Measurements from ENCODE around the gene SYCE3.
"Not testable (repeated sequence)": the region's sequence is repeated elsewhere in the genome, so short reads cannot be mapped to it uniquely, and the experiment has no call there.

The SYCE3 gene

GRCh38 chr22:50522806-50523438, 39.8 kb downstream of the SYCE3 start:
- ChIA-PET CTCF (no interaction called here), POLR2A (ENCODE audit: low non-redundant PET) (no interaction called here)
- DNase-seq (ENCODE audit: low spot score) = no peak
- H3K27ac ChIP-seq = peak overlapping the region; percentile 97
- no peak for TF ChIP-seq CTCF (conservative IDR thresholded peaks at IDR 0.05; ENCODE audit: low read depth)

- peak overlapping the region; percentile 97 for H3K27ac ChIP-seq
- ChIA-PET POLR2A (ENCODE audit: low non-redundant PET) (no interaction called here), CTCF (no interaction called here)
- DNase-seq (ENCODE audit: low spot score) = no peak
- TF ChIP-seq CTCF (conservative IDR thresholded peaks at IDR 0.05; ENCODE audit: low read depth) = no peak
Observed at GRCh38 chr22:50522208-50522805, 40.4 kb downstream of the SYCE3 start.

DNA sequence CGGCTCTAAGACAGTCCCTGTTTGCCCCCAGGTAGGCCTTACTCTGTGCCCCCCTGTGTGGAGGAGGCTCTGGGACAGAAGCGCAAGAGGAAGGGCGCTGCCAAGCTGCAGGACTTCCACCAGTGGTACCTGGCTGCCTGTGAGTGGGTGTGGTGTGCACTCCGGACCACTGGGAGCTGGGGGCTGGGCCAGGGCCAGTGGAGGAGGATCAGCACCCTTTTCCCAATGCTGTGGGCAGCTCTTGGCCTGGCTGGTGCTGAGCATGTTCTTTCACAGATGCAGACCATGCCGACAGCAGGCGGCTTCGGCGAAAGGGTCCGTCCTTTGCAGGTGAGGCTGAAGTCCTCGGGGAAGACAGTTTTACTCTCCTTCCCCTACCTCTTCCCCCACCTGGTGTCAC, 41.0 kb downstream of the SYCE3 start:
- ChIA-PET POLR2A (ENCODE audit: low non-redundant PET) (no interaction called here), CTCF (no interaction called here)
- no peak for TF ChIP-seq CTCF (conservative IDR thresholded peaks at IDR 0.05; ENCODE audit: low read depth)

DNA sequence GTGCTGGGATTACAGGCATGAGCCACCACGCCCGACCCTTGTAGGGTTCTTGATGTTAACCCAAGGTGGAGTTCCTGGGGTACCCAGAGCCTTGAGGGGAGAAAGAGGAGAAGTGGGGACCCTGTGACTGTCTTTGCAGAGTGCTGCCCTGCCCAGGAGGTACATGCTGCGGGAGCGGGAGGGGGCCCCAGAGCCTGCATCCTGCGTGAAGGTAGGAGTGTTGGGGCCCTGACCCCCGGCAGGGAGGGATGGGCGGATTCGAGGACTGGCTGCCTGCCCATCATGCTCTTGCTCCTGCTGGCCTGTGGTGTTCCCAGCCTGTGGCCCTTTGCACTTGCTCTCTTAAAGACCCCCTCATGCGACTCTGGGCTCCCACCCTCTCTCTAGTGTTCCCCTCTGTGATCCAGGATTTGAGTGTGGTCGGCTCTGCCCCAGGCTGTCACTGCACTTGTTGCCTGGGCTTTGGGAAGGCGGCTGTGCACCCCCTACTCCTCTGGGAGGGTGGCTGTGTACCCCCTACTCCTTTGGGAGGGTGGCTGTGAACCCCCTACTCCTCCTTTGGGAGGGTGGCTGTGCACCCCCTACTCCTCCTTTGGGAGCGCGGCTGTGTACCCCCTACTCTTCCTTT, 41.8 kb downstream of the SYCE3 start:
- no peak overlapping the region for H3K27ac ChIP-seq
- ChIA-PET POLR2A (ENCODE audit: low non-redundant PET) (no interaction called here), CTCF (no interaction called here)
- no peak for TF ChIP-seq CTCF (conservative IDR thresholded peaks at IDR 0.05; ENCODE audit: low read depth)
- no peak for DNase-seq (ENCODE audit: low spot score)

More for the DNA sequence above, 41.0 kb downstream of the SYCE3 start:
- peak overlapping the region; percentile 97; the same call in 1 of the 2 replicates for H3K27ac ChIP-seq
- no peak for DNase-seq (ENCODE audit: low spot score)

DNA sequence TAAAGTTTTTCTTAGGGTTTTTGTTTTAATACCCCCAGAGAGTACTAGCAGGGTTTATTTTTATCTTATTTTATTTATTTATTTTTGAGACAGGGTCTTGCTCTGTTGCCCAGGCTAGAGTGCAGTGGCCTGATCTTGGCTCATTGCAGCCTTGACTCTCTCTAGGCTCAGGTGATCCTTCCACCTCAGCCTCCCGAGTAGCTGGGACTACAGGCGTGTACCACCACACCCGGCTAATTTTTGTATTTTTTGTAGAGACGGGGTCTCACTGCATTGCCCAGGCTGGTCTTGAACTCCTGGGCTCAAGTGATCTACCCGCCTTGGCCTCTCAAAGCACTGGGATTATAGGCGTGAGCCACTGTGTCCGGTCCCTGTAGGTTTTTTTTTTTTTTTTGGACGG, 42.5 kb downstream of the SYCE3 start:
- DNase-seq (ENCODE audit: low spot score); CTCF ChIA-PET; POLR2A ChIA-PET (ENCODE audit: low non-redundant PET): not testable (repeated sequence)

DNA sequence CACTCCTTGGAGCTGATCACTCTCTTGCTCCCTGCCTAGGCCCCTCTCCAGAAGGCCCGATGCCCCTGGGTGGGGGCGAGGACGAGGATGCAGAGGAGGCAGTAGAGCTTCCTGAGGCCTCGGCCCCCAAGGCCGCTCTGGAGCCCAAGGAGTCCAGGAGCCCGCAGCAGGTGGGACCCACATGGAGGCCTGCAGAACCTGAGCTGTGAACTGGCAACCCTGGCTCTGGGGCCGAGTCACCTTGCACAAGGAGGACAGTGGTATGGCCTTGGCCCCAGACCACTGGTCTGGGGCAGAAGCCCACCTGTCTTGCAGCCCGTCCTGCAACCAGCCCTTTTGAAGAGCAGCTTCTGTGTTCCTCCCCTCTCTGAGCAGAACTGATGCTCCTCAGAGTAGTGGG, 43.6 kb downstream of the SYCE3 start:
- ChIA-PET POLR2A (ENCODE audit: low non-redundant PET) (no interaction called here), CTCF (interaction anchor here (0.6 kb wide), 1 partner anchor 267 kb away, joined by 4 read pairs; no protein-coding TSS in a partner anchor)
- TF ChIP-seq CTCF (conservative IDR thresholded peaks at IDR 0.05; ENCODE audit: low read depth) = no peak

More for the DNA sequence above, 42.5 kb downstream of the SYCE3 start:
- not testable (repeated sequence) for H3K27ac ChIP-seq

DNA sequence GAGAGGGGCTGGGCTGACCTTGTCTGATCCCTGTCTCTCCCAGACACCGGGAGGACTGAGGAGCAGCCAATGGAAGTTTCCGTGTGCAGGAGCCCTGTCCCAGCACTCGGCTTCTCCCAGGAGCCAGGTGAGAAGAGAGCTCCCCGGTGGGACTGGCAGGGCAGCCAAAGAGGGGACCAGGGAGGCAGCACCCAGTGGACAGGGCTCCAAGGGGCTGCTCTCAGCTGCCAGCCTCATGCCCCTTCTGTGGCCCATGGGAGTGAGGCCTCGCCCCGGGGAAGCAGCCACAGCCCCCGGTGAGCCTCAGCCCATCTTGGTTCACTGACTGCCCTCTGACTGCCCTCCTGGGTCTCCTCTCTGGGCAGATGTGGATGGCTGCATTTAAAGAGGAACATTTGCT, 44.1 kb downstream of the SYCE3 start:
- ChIA-PET CTCF (interaction anchor here (0.6 kb wide), 1 partner anchor 266 kb away, joined by 4 read pairs; no protein-coding TSS in a partner anchor), POLR2A (ENCODE audit: low non-redundant PET) (no interaction called here)
- peak overlapping the region; percentile 16 for H3K27ac ChIP-seq
- no peak for TF ChIP-seq CTCF (conservative IDR thresholded peaks at IDR 0.05; ENCODE audit: low read depth)
- DNase-seq (ENCODE audit: low spot score) = no peak

More for the DNA sequence above, 43.6 kb downstream of the SYCE3 start:
- DNase-seq (ENCODE audit: low spot score) = no peak
- peak overlapping the region; percentile 16 for H3K27ac ChIP-seq

Measured in RWPE1 (cell line).